GM12872 (cell line): Measurements from ENCODE around the gene SLC35C1.
A peak's percentile ranks its signal among the peaks of the same experiment; 100 is the strongest.

ENCODE experiments used
- TF ChIP-seq, protein P1 (sequence below): IDR thresholded peaks from 3 replicates; pipeline ENCODE4 v1.5.1; 2011; ENCODE audit warnings: low read depth, mild to moderate bottlenecking, low read length, moderate library complexity; ENCODE audit not compliant: insufficient read depth

Gene SLC35C1

DNA sequence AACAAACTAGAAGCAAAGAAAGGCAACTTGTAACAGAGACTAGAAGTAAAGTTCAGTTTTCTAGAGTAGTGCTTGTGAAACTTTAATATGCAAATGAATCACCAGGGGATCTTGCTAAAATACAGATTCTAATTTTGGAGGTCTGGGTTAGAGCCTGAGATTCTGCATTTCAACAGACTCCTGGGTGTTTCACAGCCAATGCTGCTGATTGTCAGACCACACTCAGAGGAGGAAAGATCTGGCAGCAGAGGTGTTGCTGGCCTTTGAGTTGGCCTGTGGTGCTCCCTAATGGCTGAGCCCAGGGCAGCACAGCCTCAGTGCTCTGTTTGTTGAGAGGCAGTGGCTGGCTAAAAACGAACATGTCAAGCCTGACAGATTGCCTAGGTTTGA lies 47.8 kb downstream of the SLC35C1 start:
- TF ChIP-seq, protein P1, sequence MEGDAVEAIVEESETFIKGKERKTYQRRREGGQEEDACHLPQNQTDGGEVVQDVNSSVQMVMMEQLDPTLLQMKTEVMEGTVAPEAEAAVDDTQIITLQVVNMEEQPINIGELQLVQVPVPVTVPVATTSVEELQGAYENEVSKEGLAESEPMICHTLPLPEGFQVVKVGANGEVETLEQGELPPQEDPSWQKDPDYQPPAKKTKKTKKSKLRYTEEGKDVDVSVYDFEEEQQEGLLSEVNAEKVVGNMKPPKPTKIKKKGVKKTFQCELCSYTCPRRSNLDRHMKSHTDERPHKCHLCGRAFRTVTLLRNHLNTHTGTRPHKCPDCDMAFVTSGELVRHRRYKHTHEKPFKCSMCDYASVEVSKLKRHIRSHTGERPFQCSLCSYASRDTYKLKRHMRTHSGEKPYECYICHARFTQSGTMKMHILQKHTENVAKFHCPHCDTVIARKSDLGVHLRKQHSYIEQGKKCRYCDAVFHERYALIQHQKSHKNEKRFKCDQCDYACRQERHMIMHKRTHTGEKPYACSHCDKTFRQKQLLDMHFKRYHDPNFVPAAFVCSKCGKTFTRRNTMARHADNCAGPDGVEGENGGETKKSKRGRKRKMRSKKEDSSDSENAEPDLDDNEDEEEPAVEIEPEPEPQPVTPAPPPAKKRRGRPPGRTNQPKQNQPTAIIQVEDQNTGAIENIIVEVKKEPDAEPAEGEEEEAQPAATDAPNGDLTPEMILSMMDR = peak; percentile 44

DNA sequence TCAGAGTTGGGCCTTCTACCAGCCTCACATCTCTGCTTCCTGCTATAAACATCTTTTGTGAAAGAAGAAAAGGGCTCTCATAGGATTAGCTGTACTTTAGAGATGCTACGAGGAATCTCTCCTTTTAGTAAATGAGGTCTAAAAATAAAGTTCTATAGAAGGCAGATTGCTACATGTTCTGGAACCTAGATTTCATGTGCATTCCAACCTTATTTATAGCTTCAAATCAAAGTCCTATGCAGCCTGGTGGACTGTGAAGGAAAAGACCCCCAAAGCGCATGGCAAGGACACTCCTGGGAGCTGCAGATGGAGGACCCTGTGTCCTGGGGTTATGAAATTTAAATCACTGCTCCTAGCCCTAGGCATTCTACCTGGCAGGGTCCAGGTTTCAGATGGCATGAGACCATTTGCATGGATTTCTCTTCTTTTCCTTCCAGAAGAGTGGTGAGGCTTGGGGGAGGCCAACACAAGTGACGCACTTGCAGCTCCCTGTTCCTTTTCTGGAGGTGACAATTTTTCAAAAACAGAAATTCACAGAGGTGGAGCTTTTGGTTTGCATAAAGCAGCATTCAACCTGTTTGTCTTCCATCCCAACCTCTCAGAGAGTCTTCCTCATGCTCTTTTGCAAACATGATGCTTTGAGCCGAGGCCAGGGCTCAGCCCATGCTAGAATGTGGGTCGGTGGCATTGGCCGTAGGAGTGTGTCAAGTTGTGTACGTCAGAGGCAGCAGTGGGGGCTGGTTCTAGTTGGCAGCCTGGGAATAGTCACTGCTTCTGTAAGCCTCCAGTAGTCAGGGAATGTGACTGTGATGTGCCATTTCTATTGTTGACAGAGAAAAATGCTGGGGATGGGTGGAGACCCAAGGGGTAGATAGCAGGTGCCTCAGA lies 48.6 kb downstream of the SLC35C1 start:
- TF ChIP-seq, protein P1 = no peak

DNA sequence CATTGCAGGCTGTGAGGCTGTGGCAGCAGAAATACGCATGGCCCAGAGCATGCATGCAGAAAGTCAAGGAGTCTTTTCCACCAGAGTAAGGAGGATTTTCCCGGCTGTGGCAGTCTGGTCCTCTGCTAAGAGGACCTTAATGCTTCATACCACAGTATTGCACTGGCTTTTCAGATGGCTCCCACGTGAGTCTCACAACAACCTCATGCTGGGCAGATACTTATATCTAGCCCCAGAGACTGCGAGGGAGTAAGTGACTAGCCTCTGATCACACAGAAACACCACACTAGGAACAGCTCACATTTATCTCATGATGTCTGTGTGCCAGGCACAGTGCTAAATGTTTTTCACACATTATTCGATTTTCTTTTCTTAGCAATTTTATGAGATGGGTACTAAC lies 50.4 kb downstream of the SLC35C1 start:
- TF ChIP-seq, protein P1 = no peak

DNA sequence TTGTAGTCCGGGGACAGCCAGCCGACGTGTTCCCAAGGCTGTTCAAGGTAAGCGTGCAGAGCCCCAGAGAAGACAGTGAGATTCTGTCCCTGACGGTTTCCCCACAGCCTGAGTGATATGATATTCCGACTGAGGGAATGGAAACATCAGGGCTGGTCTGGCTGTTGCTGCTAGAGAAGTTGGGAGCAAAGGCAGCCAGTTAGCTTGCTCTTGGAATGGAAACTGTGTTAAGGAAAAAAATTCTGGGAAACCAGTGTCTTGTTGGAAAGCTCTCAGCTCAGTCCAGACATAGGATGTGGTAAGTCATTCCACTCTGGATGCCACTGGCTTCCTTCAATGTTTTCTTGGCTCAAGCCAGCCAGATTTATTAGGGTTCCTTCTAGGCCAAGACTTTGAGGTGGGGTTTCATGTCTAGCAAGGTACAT lies 51.1 kb downstream of the SLC35C1 start:
- TF ChIP-seq, protein P1 = no peak

DNA sequence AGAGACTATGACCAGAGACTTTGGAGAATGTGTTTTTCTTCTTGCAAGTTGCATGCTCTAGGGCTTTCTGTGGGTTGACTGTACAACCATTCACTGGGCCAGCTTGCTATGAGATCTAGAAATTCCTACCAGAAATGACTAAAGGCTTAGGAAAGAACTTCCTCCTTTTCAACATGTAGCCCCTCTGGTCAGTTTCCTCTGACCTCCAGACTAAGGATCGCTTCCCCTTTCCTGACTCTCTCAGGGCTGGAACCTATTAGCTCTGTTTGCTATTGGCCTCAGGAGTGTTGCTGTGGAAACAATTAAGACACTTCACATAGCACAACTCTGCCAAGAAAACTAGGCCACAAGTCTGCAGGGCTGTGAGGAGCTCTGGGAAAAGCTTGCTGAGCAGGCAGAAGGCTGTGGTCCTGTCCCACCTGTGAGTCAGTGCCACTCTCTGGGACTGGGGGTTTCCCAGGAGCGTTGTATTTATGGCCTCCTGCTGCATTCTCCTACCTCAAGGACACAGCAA lies 53.1 kb downstream of the SLC35C1 start:
- TF ChIP-seq, protein P1 = no peak

DNA sequence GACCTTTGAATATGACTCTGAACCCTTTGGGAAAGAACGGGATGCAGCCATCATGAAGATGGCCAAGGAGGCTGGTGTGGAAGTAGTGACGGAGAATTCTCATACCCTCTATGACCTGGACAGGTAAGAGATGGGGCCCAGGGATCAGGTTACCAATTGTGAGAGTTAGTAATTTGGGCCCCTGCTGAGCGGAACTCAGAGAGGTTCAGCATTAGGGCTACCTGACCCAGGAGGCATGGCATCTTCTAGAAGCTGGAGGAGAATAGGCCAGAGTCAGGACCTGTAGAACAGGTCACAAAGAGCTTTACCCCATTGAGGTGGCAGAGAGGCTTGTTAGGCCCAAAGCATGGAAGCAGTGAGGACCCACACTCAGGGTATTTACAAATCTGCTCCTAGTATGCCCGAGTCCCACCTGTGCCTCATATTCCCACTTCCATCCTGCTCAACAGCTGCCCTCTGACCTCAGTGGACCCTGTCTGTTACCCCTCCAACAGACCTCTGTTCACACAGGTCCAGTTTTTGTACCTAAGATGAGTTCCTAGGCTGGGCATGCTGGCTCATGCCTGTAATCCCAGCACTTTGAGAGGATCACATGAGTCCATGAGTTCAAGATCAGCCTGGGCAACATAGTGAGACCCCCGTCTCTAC lies 53.9 kb downstream of the SLC35C1 start:
- TF ChIP-seq, protein P1 = no peak

DNA sequence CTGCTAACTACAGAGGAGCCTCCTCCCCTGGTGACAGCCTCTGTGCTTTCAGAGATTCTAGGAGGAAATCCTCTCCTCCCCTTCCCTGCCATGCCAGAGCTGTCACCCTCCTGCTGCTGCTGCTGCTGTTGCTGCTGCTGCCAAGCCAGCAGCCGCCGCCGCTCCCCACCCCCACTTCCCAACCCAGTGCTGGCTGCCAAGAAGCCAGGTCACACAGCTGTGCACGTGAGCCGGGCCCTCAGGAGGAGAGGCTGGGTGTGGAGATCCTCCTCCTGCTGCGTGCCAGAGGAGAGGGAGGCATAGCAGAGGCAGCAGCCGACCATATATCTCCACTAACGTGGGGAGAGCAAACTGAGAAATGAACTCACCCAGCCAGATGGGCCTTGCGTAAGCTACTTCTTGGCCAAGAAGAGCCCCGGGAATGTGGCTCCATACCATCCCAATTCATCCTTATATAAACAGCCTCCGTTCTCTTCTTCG lies 54.8 kb downstream of the SLC35C1 start:
- TF ChIP-seq, protein P1 = no peak
